ENCODE measurements around the gene ENG. TPM values are rescaled to one million over a fixed set of nuclear protein-coding genes. Genes with fewer than 3 reads are reported as not detected.
A peak's percentile ranks its signal among the peaks of the same experiment; 100 is the strongest.

Gene ENG
- total RNA-seq, 1 donor from 2014 or later = 130 TPM

DNA sequence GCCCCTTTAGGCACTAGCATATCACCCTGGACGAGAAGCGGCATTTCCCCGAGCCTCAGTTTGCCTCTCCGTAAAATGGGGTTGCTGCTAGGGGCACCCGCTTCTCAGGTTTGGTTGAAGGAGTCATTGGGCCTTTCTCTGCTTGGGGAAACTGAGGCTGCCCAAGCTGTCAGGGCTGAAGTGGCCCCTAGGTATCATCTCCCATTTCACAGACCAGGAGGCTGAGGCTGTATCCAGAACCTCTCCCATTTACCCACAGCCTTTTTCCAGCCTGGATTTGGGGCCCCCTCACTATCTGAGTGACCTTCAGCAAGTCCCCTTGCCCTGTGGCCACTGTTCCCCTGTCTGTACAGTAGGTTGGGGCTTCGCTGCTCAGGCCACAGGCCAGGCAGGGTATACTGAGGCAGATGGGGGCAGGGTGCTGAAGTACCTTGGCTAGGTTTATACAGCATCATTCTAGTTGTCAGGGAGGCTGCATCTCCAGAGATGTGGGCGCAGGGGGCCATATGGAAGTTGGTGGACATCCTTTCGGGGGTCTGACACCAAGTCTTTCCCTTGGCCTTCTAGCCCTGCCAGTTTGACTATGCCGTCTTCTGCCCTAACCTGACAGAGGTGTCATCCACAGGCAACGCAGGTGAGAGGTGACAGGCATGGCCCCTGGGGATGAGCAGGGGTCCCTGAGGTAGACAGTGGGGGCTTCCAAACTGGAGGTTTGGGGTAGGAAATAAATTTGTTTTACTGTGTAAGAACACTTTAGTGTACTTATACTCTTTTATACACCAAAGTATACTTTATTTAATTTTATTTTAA, 43.9 kb downstream of the ENG start:
- Histone ChIP-seq H3K36me3 (peaks cover 0 to 66% of the 10 kb centered on the region in 2 donors), H3K9me3 (no peaks in the 10 kb centered on the region), H3K4me3 (no peak overlapping the region), H3K27me3 (no peaks in the 10 kb centered on the region), H3K27ac (peak overlapping the region; percentile 39), H3K4me1 (peaks cover 5% of the 10 kb centered on the region)
- intact Hi-C loops (cut with DNase I) = no loop called here
- TF ChIP-seq POLR2A (IDR thresholded peaks at IDR 0.05) (no peak), POLR2AphosphoS5 (IDR thresholded peaks at IDR 0.05; ENCODE audit: insufficient read depth in 1 of 2, low read depth in 1 of 2) (no peak), CTCF (IDR thresholded peaks at IDR 0.05) (no peak)
- DNase-seq (ENCODE audit: extremely low spot score in 2 of 2) = peak in 1 of 2 donors; percentile 80

- Histone ChIP-seq H3K4me3 (no peak overlapping the region), H3K36me3 (peaks cover 0 to 58% of the 10 kb centered on the region in 2 donors), H3K27ac (peak overlapping the region; percentile 39), H3K27me3 (no peaks in the 10 kb centered on the region), H3K4me1 (peaks cover 7% of the 10 kb centered on the region), H3K9me3 (no peaks in the 10 kb centered on the region)
- intact Hi-C loops (cut with DNase I) = no loop called here
- DNase-seq (ENCODE audit: extremely low spot score in 2 of 2) = peak in 1 of 2 donors; percentile 85
- TF ChIP-seq POLR2AphosphoS5 (IDR thresholded peaks at IDR 0.05; ENCODE audit: insufficient read depth in 1 of 2, low read depth in 1 of 2) (no peak), CTCF (IDR thresholded peaks at IDR 0.05) (no peak), POLR2A (IDR thresholded peaks at IDR 0.05) (no peak)
Measured at GRCh38 chr9:127809540-127810377, 44.7 kb downstream of the ENG start.

GRCh38 chr9:127809002-127809539, 45.4 kb downstream of the ENG start:
- intact Hi-C loops (cut with DNase I) = no loop called here
- Histone ChIP-seq H3K4me3 (no peak overlapping the region), H3K27me3 (no peaks in the 10 kb centered on the region), H3K27ac (peak overlapping the region; percentile 36), H3K36me3 (peaks cover 0 to 51% of the 10 kb centered on the region in 2 donors), H3K4me1 (peaks cover 14% of the 10 kb centered on the region), H3K9me3 (no peaks in the 10 kb centered on the region)
- DNase-seq (ENCODE audit: extremely low spot score in 2 of 2) = no peak
- TF ChIP-seq CTCF (IDR thresholded peaks at IDR 0.05) = no peak
- peak in 1 of 2 donors; percentile 7 for TF ChIP-seq POLR2AphosphoS5 (IDR thresholded peaks at IDR 0.05; ENCODE audit: insufficient read depth in 1 of 2, low read depth in 1 of 2)
- TF ChIP-seq POLR2A (IDR thresholded peaks at IDR 0.05) = no peak

GRCh38 chr9:127808347-127809001, 46.0 kb downstream of the ENG start:
- Histone ChIP-seq H3K27me3 (no peaks in the 10 kb centered on the region), H3K9me3 (no peaks in the 10 kb centered on the region), H3K27ac (no peak overlapping the region), H3K36me3 (peaks cover 0 to 45% of the 10 kb centered on the region in 2 donors), H3K4me1 (peaks cover 20% of the 10 kb centered on the region), H3K4me3 (no peak overlapping the region)
- no peak for DNase-seq (ENCODE audit: extremely low spot score in 2 of 2)
- TF ChIP-seq POLR2AphosphoS5 (IDR thresholded peaks at IDR 0.05; ENCODE audit: insufficient read depth in 1 of 2, low read depth in 1 of 2) = no peak
- TF ChIP-seq POLR2A (IDR thresholded peaks at IDR 0.05) = no peak
- TF ChIP-seq CTCF (IDR thresholded peaks at IDR 0.05) = no peak
- intact Hi-C loops (cut with DNase I) = no loop called here
